GM19468 (cell line): ENCODE measurements around the gene PCDHB11.
"Not testable (repeated sequence)": the region's sequence is repeated elsewhere in the genome, so short reads cannot be mapped to it uniquely, and the experiment has no call there.

Experiments
- ATAC-seq: cut with Tn5 transposase; IDR thresholded peaks from one replicate; pipeline ENCODE4 v1.9.1; 2021; ENCODE audit warnings: mild to moderate bottlenecking, moderate library complexity, moderate number of reproducible peaks; ENCODE audit not compliant: unreplicated experiment; ENCODE audit errors: extremely low read depth

Gene PCDHB11

GRCh38 chr5:141184117-141184855 is 15.1 kb upstream of the PCDHB11 start:
- not testable (repeated sequence) for ATAC-seq

- ATAC-seq = no peak
Measured at GRCh38 chr5:141186897-141187512, 12.4 kb upstream of the PCDHB11 start, which contains the start of gene PCDHB9. PCDHB9 (plus strand) TSS chr5:141187161; CDS start chr5:141187319, 158 bp downstream.

GRCh38 chr5:141188682-141189081 is 10.7 kb upstream of the PCDHB11 start:
- not testable (repeated sequence) for ATAC-seq

GRCh38 chr5:141189131-141189530 is 10.3 kb upstream of the PCDHB11 start:
- not testable (repeated sequence) for ATAC-seq

- no peak for ATAC-seq
Measured at GRCh38 chr5:141192110-141192725, 7.2 kb upstream of the PCDHB11 start, which contains the start of gene PCDHB10. PCDHB10 (plus strand) TSS chr5:141192353; CDS start chr5:141192553, 200 bp downstream.

GRCh38 chr5:141194332-141194731 is 5.1 kb upstream of the PCDHB11 start:
- not testable (repeated sequence) for ATAC-seq

- ATAC-seq = no peak
Measured at GRCh38 chr5:141196363-141196762, 3.1 kb upstream of the PCDHB11 start.

- not testable (repeated sequence) for ATAC-seq
Measured at GRCh38 chr5:141201126-141201525, 1.7 kb downstream of the PCDHB11 start.

GRCh38 chr5:141201646-141202045 is 2.2 kb downstream of the PCDHB11 start:
- ATAC-seq = not testable (repeated sequence)

GRCh38 chr5:141208478-141208877 is 9.1 kb downstream of the PCDHB11 start, which contains the start of gene PCDHB12:
PCDHB12 (plus strand) TSS chr5:141208719; CDS start chr5:141208908, 189 bp downstream.
- no peak for ATAC-seq

- ATAC-seq = not testable (repeated sequence)
Measured at GRCh38 chr5:141210281-141210680, 10.9 kb downstream of the PCDHB11 start.

GRCh38 chr5:141210849-141211248 is 11.4 kb downstream of the PCDHB11 start:
- not testable (repeated sequence) for ATAC-seq

GRCh38 chr5:141213656-141214339 is 14.4 kb downstream of the PCDHB11 start, which contains the start of gene PCDHB13:
PCDHB13 (plus strand) TSS chr5:141213919; CDS start chr5:141214124, 205 bp downstream.
- ATAC-seq = not testable (repeated sequence)

- not testable (repeated sequence) for ATAC-seq
Measured at GRCh38 chr5:141214583-141214982, 15.2 kb downstream of the PCDHB11 start.

GRCh38 chr5:141215504-141215903 is 16.1 kb downstream of the PCDHB11 start:
- not testable (repeated sequence) for ATAC-seq

GRCh38 chr5:141216035-141216434 is 16.6 kb downstream of the PCDHB11 start:
- not testable (repeated sequence) for ATAC-seq

- no peak for ATAC-seq
Measured at GRCh38 chr5:141223112-141223783, 23.8 kb downstream of the PCDHB11 start, which contains the start of gene PCDHB14. PCDHB14 (plus strand) TSS chr5:141223343; CDS start chr5:141223506, 163 bp downstream.

- not testable (repeated sequence) for ATAC-seq
Measured at GRCh38 chr5:141224844-141225243, 25.4 kb downstream of the PCDHB11 start.

- not testable (repeated sequence) for ATAC-seq
Measured at GRCh38 chr5:141225421-141225820, 26.0 kb downstream of the PCDHB11 start.
